ENCODE data around the gene SCG5.

SCG5 gene

GRCh38 chr15:32659340-32660155, 18.0 kb downstream of the SCG5 start:
- DNase-seq (ENCODE audit: low read depth, low spot score): no peak

DNA sequence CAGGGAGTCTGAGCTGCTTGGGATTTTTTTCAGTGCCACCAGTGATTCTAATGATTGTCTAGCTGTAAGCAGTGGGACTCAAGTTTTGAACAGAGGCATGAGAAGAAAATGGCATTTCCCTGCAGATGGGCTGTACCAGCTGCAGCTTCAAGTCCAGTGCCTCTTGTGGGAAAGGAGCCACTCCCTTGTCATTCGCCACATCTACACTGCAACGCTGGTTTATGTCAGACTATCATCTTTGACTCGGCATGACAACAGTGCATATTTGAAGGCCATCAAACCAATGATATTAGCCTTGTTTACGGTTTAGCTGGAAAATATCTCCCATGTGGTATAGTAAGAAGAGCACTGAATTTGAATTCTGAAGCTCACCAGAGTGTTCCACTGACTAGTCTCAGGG, 22.2 kb downstream of the SCG5 start:
- no peak for DNase-seq (ENCODE audit: low read depth, low spot score)

- DNase-seq (ENCODE audit: low read depth, low spot score): no peak
Observed at GRCh38 chr15:32664796-32665195, 23.3 kb downstream of the SCG5 start.

GRCh38 chr15:32667321-32667720, 25.8 kb downstream of the SCG5 start:
- DNase-seq (ENCODE audit: low read depth, low spot score): no peak

GRCh38 chr15:32668942-32669341, 27.4 kb downstream of the SCG5 start:
- DNase-seq (ENCODE audit: low read depth, low spot score): no peak

DNA sequence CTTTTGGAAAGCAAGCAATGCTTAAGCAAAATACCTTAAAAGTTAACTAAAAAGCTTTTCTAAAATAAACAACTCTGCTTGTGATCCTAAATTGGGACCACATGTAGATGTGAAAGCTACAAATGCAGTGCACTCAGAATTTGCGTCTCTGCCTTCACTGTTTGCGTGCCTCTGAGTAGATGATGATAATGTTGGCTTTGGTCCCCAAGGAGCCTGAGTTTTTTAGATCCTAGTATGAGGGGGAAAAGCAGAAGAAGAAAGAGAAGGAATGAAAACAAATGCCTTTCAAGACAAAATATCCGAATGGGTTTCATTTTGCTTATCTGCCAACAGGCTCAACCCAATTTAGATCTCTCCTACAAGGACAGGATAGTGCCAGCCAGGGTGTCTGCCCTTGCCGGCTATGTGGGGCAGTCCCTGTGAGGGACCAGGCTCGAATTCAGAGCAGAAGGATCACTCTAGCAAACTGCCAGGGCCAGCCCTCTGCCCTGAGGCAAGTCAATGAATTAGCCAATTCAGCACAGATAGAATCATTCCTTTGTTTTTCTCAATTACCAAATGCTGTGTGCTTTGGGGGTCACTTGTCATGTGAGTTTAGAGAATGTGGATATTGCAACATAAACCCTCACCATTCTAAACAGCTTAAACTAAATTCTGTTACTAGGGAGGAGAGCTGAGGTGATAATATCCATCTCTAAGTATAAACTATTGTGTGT, 28.5 kb downstream of the SCG5 start:
- no peak for DNase-seq (ENCODE audit: low read depth, low spot score)

DNA sequence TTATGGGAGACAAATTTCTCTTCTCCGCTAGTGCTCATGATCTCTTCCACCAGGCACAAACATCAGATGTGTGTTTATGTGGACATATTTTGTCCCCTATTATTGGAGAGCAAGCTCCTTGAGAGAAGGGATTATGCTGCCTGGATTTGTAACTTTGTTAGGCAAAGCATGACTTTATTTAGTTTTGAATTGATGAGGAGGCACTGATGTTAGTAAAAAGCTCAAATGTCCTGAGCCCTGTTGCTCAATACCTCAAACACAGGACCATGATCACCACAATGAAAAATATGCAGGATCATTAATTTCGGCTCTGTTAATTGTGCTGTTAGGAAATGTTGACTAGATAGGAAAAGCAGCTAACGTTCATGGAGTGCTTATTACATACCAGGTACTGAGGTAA, 29.1 kb downstream of the SCG5 start:
- no peak for DNase-seq (ENCODE audit: low read depth, low spot score)

- no peak for DNase-seq (ENCODE audit: low read depth, low spot score)
Observed at GRCh38 chr15:32671339-32672325, 30.1 kb downstream of the SCG5 start.

- no peak for DNase-seq (ENCODE audit: low read depth, low spot score)
Observed at GRCh38 chr15:32674681-32675080, 33.2 kb downstream of the SCG5 start.

GRCh38 chr15:32675466-32675865, 34.0 kb downstream of the SCG5 start:
- DNase-seq (ENCODE audit: low read depth, low spot score): no peak

GRCh38 chr15:32676169-32676568, 34.7 kb downstream of the SCG5 start:
- DNase-seq (ENCODE audit: low read depth, low spot score): no peak

GRCh38 chr15:32677238-32677750, 35.8 kb downstream of the SCG5 start:
- no peak for DNase-seq (ENCODE audit: low read depth, low spot score)

GRCh38 chr15:32679298-32679690, 37.8 kb downstream of the SCG5 start:
- DNase-seq (ENCODE audit: low read depth, low spot score): no peak

- DNase-seq (ENCODE audit: low read depth, low spot score): no peak
Observed at GRCh38 chr15:32682569-32682968, 41.1 kb downstream of the SCG5 start.

DNA sequence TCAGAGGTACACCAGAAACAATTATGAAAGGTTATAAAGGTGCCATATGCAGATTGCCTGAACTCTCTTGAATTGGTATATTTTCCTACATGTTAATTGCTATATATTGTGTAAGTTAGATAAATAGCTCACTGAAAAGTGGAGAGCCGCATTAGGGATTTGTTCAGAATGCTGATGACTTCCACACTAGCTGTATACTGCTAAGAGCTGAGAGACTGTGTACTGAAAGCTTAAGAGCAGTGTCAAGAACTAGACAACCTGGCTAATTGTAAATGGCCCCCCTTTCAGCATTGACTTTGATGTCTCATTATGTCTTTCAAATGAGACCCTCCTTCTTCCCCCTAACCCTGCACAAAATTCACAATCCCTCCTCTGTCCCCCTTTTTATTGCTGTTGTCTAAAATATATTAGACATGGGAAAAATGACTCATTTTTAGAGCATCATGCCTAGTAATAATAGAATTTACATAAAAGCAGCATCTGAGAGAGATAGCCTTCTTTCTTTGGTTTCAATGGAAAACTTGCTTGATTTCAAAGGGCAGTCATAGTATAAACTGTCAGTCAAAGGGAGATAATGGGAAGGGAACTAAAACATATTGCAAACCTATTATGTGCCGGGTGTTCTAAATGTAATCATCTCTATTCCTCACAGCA, 41.6 kb downstream of the SCG5 start:
- DNase-seq (ENCODE audit: low read depth, low spot score): no peak

- no peak for DNase-seq (ENCODE audit: low read depth, low spot score)
Observed at GRCh38 chr15:32683906-32684584, 42.5 kb downstream of the SCG5 start.

- DNase-seq (ENCODE audit: low read depth, low spot score): no peak
Observed at GRCh38 chr15:32685576-32685975, 44.1 kb downstream of the SCG5 start.

GRCh38 chr15:32687556-32687955, 46.0 kb downstream of the SCG5 start:
- DNase-seq (ENCODE audit: low read depth, low spot score): no peak

- no peak for DNase-seq (ENCODE audit: low read depth, low spot score)
Observed at GRCh38 chr15:32688151-32688639, 46.7 kb downstream of the SCG5 start.

GRCh38 chr15:32690941-32691688, 49.6 kb downstream of the SCG5 start:
- no peak for DNase-seq (ENCODE audit: low read depth, low spot score)
